GM12878 (cell line): ENCODE measurements around the gene AMBRA1. TPM values are rescaled to one million over a fixed set of nuclear protein-coding genes. Genes with fewer than 3 reads are reported as not detected.

ENCODE experiments used
- polyA plus RNA-seq, 11 experiments: library from polyadenylated mRNA; depleted of rRNA in 4 of 11; unstranded in 6 of 11; stranded (reverse) in 5 of 11; fragments of >200 nt; fragmentation: Nextera tagmentation in 4 of 11; fragmentation: Illumina TruSeq in 1 of 11; extraction: Ambion mirVana in 4 of 11; extraction: Trizol in 1 of 11; gene quantifications; 1 replicate in 1 of 11; 2 replicates in 10 of 11; pipeline versions ENCODE4 v1.2.1 to v1.2.3, GENCODE V29; 2011 to 2016; ENCODE audit warnings: inconsistent platforms in 2 of 11, missing spikeins in 2 of 11, low read depth in 1 of 11
- total RNA-seq, 4 experiments: library from RNA; depleted of rRNA in 3 of 4; stranded (reverse); fragments of >200 nt in 3 of 4; fragmentation: Illumina TruSeq in 1 of 4; extraction: Trizol in 1 of 4; gene quantifications; 2 replicates each; pipeline versions ENCODE4 v1.2.1 to v1.2.3, GENCODE V29; 2013 to 2021
- TF ChIP-seq, protein P1 (sequence below): fragments of 450-650 bp; IDR thresholded peaks from 2 replicates; pipeline ENCODE4 v1.6.1; 2017; ENCODE audit warnings: mild to moderate bottlenecking, moderate library complexity
- TF ChIP-seq, protein P2 (sequence below): fragments of 450-650 bp; IDR thresholded peaks from 2 replicates; pipeline ENCODE4 v1.6.1; 2017; ENCODE audit warnings: mild to moderate bottlenecking, moderate library complexity

AMBRA1 gene
- total and polyA plus RNA-seq, 10 of the 15 experiments (the other 5 are each of a cell fraction or from before 2014, with no cell fraction given) = 0.57 to 34.3 (median 13.7) TPM

DNA sequence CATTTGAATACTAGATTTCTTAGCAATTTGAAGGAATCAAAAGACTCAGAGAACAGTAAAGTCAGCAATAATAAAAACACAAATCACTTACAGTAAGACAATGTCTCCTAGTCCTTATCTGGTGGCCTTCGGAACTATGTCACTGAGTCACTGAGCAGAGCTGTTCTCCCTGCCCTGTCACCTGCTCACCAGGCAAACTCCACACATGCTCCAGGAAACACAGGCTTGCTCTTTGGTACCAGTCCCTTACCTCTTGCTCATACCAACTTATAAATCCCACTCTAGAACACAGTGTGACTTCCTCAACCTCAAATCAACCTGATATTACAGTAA, 121.2 kb downstream of the AMBRA1 start (continued):
- TF ChIP-seq, protein P1, sequence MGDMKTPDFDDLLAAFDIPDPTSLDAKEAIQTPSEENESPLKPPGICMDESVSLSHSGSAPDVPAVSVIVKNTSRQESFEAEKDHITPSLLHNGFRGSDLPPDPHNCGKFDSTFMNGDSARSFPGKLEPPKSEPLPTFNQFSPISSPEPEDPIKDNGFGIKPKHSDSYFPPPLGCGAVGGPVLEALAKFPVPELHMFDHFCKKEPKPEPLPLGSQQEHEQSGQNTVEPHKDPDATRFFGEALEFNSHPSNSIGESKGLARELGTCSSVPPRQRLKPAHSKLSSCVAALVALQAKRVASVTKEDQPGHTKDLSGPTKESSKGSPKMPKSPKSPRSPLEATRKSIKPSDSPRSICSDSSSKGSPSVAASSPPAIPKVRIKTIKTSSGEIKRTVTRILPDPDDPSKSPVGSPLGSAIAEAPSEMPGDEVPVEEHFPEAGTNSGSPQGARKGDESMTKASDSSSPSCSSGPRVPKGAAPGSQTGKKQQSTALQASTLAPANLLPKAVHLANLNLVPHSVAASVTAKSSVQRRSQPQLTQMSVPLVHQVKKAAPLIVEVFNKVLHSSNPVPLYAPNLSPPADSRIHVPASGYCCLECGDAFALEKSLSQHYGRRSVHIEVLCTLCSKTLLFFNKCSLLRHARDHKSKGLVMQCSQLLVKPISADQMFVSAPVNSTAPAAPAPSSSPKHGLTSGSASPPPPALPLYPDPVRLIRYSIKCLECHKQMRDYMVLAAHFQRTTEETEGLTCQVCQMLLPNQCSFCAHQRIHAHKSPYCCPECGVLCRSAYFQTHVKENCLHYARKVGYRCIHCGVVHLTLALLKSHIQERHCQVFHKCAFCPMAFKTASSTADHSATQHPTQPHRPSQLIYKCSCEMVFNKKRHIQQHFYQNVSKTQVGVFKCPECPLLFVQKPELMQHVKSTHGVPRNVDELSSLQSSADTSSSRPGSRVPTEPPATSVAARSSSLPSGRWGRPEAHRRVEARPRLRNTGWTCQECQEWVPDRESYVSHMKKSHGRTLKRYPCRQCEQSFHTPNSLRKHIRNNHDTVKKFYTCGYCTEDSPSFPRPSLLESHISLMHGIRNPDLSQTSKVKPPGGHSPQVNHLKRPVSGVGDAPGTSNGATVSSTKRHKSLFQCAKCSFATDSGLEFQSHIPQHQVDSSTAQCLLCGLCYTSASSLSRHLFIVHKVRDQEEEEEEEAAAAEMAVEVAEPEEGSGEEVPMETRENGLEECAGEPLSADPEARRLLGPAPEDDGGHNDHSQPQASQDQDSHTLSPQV = no peak
- TF ChIP-seq, protein P2, sequence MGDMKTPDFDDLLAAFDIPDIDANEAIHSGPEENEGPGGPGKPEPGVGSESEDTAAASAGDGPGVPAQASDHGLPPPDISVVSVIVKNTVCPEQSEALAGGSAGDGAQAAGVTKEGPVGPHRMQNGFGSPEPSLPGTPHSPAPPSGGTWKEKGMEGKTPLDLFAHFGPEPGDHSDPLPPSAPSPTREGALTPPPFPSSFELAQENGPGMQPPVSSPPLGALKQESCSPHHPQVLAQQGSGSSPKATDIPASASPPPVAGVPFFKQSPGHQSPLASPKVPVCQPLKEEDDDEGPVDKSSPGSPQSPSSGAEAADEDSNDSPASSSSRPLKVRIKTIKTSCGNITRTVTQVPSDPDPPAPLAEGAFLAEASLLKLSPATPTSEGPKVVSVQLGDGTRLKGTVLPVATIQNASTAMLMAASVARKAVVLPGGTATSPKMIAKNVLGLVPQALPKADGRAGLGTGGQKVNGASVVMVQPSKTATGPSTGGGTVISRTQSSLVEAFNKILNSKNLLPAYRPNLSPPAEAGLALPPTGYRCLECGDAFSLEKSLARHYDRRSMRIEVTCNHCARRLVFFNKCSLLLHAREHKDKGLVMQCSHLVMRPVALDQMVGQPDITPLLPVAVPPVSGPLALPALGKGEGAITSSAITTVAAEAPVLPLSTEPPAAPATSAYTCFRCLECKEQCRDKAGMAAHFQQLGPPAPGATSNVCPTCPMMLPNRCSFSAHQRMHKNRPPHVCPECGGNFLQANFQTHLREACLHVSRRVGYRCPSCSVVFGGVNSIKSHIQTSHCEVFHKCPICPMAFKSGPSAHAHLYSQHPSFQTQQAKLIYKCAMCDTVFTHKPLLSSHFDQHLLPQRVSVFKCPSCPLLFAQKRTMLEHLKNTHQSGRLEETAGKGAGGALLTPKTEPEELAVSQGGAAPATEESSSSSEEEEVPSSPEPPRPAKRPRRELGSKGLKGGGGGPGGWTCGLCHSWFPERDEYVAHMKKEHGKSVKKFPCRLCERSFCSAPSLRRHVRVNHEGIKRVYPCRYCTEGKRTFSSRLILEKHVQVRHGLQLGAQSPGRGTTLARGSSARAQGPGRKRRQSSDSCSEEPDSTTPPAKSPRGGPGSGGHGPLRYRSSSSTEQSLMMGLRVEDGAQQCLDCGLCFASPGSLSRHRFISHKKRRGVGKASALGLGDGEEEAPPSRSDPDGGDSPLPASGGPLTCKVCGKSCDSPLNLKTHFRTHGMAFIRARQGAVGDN = no peak
